Activated CD4-positive, alpha-beta T cell treated with anti-CD3 and anti-CD28 coated beads for 4 hours (primary cell): ENCODE results near the gene WDFY3.
"Not testable (repeated sequence)": the region's sequence is repeated elsewhere in the genome, so short reads cannot be mapped to it uniquely, and the experiment has no call there.

Experiments
- DNase-seq, 2 donors: peaks; one replicate each; pipeline ENCODE4 v3.0.0-alpha.2; 2020

WDFY3 gene

GRCh38 chr4:84706286-84706685 is 260.2 kb downstream of the WDFY3 start:
- no peak for DNase-seq

GRCh38 chr4:84699001-84699671 is 267.4 kb downstream of the WDFY3 start:
- no peak for DNase-seq

DNA sequence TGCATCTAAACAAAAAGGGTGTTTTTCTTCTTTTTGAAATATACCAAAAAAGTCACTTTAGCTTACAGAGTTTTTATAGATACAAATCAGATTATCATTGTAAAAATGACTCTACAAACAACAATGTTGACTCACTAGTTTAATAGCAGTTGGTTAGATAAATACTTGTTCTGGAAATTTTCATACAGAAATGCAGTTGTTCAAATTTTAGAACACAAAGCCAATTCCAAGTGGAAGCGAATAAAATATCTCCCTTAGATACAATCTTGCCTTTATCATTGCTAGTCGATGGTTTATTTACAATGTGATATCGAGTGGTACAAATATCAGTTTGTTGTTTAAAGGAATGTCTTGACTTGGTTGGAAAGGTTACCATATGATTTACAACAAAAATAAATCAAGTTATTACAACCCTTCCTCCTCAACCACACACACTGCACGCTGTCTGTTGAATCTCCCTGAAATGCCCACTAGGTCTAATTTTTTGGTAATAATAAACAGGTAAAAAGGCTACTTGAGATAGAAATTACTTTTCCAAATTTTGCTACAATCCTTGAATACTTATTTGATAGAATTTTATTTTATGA is 268.8 kb downstream of the WDFY3 start:
- no peak for DNase-seq

- DNase-seq: no peak
These were observed 269.3 kb downstream of the WDFY3 start for GRCh38 chr4:84697159-84697558.

DNA sequence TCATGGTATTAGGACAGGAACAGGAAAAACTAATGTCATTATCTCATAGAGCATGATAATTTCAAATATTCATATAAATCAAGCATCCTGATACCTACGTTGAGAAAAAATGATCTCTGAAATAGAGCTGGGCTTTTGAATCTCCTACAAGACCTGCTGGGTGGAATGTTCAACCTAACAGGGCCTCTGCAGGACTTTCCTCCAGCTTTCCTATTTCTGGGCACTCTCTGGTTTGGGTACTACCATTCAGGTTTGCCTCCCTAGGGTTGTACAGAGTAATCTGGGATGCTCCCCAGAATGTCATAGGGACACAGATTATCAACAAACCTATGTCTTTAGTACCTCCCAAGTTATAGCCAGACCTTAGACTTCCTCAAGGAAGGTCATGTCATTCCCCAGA is 274.7 kb downstream of the WDFY3 start:
- no peak for DNase-seq

DNA sequence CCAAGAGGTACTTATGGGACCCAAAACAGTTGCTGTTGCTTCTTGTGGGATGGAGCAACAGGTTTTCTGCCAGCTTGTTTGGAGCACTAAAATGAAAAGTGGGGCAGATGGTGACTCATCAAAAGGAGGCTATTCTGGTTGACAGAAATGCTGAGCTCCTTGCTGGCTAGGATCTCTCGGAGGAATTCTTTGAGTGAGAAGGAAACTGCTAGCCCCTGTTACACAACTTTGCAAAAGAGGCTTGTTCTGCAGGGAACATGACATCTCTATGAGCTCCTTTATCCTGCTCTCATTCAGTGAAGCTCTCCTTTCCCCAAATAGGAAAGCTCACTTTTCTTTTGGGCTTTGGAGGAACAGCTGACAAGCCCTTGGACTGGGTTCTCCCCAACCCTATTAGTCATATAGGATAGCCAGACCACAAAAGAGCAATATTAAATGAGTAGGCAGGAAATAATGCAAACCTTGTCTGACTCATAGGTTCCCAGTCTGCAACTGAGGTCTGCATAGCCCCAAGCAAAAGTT is 275.3 kb downstream of the WDFY3 start:
- DNase-seq: no peak

DNA sequence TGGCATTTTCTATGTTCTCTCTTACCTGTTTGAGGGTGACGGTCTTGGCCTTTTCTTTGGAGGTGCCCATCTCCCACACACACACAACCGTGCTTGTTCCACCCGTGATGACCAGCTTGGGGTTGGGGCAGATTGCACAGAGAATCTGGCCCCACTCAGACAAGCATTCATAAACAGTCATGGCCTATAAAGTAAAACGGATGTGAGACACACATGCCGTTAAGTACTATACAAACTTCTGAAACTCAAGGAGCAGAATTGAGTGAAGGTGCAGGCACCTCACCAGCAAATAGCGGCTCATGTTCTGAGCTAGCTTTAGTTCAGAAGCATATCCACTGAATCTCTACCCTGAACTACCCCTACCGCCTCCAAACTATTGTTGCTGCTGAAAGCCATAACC is 276.0 kb downstream of the WDFY3 start:
- no peak for DNase-seq

- DNase-seq: no peak
These were observed 277.3 kb downstream of the WDFY3 start for GRCh38 chr4:84689197-84689596.

DNA sequence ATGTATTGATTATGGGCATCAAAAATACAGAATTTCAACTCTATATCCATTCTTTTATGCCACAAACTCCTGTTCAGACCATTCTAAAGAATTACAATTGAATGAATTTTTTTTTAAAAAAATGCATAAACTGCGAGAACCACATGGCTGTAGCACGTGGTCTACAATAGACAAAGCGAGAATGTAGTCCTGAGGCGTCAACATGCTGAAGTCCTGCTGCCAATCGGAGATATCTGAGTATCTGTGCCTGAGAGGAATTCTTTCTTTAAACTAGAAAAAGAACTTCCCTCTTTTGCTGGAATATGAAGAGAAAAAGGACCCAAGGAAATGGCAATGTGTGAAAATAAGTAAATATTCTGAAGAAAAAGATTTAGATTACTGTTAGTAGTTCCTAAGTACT is 277.9 kb downstream of the WDFY3 start:
- DNase-seq: no peak

DNA sequence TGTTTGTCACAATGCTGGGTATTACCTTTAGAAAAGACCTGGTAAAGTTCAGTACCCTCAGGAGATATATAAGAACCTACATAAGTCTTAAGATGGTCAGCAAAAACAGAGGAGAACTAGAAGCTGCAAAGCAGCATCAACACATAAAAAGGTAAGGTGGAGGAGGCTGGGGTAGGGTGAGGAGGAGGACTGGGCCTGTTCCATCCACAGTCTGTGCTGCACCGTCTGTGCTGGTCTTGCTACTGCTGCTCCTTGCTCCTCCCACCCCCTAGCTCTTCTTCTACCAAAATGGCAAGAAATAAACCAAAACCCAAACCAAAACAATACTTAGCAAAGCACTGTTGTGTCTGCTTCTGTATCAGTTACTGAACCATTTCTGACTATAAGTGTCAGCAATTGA is 281.4 kb downstream of the WDFY3 start:
- DNase-seq: no peak

DNA sequence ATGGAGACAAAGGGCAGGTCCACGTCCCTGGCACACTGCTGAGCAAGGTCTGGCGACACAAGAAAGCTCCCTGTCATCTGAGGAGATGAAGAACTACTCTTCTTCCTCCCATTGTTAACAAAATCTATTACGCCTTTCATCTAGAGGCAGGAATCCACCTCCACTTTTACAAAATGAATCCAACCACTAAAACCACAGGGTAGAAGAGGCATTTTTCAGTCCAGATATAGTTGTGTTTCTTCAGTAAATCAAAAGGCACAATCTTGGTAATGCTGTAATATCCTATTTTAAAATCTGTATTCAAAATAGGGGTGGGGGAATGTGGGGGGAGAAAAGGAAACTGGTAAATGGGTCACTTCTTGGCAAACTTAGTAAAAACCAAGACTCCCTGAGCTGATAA is 282.1 kb downstream of the WDFY3 start:
- no peak for DNase-seq

GRCh38 chr4:84683064-84683850 is 283.2 kb downstream of the WDFY3 start:
- no peak for DNase-seq

GRCh38 chr4:84682661-84683060 is 283.8 kb downstream of the WDFY3 start:
- DNase-seq: not testable (repeated sequence)

GRCh38 chr4:84681486-84682274 is 284.8 kb downstream of the WDFY3 start:
- no peak for DNase-seq

GRCh38 chr4:84680956-84681355 is 285.5 kb downstream of the WDFY3 start:
- DNase-seq: no peak

- DNase-seq: no peak
These were observed 287.3 kb downstream of the WDFY3 start for GRCh38 chr4:84678976-84679744.

- no peak for DNase-seq
These were observed 288.5 kb downstream of the WDFY3 start for GRCh38 chr4:84677995-84678394.

GRCh38 chr4:84677093-84677492 is 289.4 kb downstream of the WDFY3 start:
- DNase-seq: no peak

GRCh38 chr4:84673475-84674240 is 292.8 kb downstream of the WDFY3 start:
- no peak for DNase-seq

GRCh38 chr4:84672177-84672576 is 294.3 kb downstream of the WDFY3 start:
- no peak for DNase-seq

GRCh38 chr4:84669201-84669600 is 297.3 kb downstream of the WDFY3 start:
- DNase-seq: no peak

DNA sequence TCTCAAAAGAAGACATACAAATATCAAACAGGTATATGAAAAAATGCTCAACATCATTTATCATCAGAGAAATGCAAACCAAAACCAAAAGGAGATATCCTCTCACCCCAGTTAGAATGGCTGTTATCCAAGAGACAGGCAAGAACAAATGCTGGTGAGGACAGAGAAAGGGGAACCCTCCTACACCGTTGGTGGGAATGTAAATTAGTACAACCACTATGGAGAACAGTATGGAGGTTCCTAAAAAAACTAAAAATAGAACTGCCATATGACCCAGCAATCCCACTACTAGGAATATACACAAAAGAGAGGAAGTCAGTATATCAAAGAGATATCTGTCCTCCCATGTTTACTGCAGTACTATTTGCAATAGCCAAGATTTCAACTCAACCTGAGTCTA is 300.1 kb downstream of the WDFY3 start:
- DNase-seq: no peak
